GM13977 (cell line): ENCODE results near the gene ST8SIA4.

ENCODE experiments used
- DNase-seq: peaks from one replicate; pipeline ENCODE4 v3.0.0; 2012; ENCODE audit warnings: low spot score
- in situ Hi-C: fragments of 300-500 bp; cut with MboI; formaldehyde crosslinking; loops from one replicate; pipeline ENCODE4 v1.12.0; 2022; ENCODE audit warnings: low sequenced_read_pairs, low pct_unique_long_range_greater_than_20kb, mixed read lengths, inconsistent platforms; ENCODE audit not compliant: unreplicated experiment
- TF ChIP-seq, protein P1 (sequence below): IDR thresholded peaks from 2 replicates; pipeline ENCODE4 v1.5.1; 2012; ENCODE audit warnings: mild to moderate bottlenecking, control low read depth; ENCODE audit not compliant: insufficient read depth; ENCODE audit errors: extremely low read depth, missing control alignments

The ST8SIA4 gene

GRCh38 chr5:100852051-100852450 lies 51.0 kb downstream of the ST8SIA4 start:
- no peak for DNase-seq
- in situ Hi-C loops: no loop called here
- TF ChIP-seq, protein P1, sequence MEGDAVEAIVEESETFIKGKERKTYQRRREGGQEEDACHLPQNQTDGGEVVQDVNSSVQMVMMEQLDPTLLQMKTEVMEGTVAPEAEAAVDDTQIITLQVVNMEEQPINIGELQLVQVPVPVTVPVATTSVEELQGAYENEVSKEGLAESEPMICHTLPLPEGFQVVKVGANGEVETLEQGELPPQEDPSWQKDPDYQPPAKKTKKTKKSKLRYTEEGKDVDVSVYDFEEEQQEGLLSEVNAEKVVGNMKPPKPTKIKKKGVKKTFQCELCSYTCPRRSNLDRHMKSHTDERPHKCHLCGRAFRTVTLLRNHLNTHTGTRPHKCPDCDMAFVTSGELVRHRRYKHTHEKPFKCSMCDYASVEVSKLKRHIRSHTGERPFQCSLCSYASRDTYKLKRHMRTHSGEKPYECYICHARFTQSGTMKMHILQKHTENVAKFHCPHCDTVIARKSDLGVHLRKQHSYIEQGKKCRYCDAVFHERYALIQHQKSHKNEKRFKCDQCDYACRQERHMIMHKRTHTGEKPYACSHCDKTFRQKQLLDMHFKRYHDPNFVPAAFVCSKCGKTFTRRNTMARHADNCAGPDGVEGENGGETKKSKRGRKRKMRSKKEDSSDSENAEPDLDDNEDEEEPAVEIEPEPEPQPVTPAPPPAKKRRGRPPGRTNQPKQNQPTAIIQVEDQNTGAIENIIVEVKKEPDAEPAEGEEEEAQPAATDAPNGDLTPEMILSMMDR: no peak

- in situ Hi-C loops: no loop called here
- DNase-seq: no peak
- TF ChIP-seq, protein P1: no peak
Observed at GRCh38 chr5:100846772-100847171, 56.3 kb downstream of the ST8SIA4 start.

DNA sequence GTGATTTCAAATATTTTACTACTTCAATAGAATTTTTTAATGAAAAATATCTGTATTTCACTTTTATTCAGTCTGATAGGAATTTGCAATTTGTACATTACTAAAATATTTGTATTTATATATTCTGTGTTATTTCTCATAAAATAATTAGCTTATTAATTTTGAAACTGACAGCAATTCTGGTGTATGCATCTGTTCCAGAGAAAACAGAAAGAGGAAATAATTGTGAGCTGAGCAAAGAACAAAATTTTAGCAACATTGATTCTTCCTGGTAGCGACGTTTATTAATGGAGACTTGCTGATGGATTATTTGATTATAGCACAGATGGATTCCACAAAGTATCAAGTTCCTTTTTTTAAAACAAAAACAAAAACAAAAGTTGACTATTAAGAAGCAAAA lies 61.0 kb downstream of the ST8SIA4 start:
- DNase-seq: no peak
- in situ Hi-C loops: no loop called here
- TF ChIP-seq, protein P1: no peak

DNA sequence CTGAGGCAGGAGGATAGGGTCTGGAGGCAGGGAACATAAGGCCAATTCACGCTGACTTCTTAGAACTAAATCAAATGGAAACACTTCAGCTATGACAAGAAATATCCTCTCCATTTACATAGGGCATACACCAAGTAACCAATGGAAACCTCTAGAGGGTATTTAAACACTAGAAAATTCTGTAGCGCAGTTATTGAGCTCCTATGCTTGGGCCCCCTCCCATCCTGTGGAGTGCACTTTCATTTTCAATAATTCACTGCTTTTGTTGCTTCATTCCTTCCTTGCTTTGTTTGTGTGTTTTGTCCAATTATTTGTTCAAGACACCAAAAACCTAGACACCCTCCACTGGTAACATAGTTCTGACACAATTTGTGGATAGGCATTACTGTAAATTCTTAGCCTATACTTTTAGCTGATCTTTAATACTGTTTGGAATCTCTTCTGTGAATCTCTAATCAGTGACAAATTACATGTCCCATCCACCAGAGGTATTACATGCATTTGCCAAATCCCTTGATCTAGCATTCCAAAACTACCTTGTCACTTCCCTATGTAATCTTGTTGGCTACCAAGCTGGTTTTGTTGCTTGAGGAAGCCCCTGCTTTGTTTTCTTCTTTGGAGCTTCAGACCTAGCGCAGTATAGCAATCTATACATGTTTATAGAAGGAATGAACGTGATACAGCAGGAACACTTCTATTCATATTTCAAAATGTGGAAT lies 61.6 kb downstream of the ST8SIA4 start:
- in situ Hi-C loops: no loop called here
- TF ChIP-seq, protein P1: no peak
- no peak for DNase-seq

GRCh38 chr5:100840789-100841188 lies 62.3 kb downstream of the ST8SIA4 start:
- TF ChIP-seq, protein P1: no peak
- in situ Hi-C loops: no loop called here
- no peak for DNase-seq

DNA sequence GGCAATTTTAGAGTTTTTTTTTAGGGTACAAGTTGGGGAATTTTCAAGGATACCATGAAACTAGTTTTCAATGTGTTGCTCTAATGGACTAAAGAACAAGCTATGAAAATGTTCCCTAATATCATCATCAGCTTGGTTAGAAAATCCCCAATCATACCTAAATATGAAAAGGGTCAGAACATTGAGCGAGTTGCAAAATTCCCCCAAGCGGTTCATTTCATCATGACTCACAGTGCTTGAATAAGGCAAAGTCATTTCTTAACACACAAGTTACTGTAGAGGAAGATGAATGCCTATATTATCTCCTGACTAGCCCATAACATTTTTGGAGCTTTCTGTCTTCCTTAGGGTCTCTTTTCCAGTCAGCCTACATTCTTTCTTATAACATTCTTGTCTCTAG lies 62.7 kb downstream of the ST8SIA4 start:
- DNase-seq: peak; percentile 23
- in situ Hi-C loops: no loop called here
- TF ChIP-seq, protein P1: no peak
